GM19372 (cell line): ENCODE data around the gene HIPK2.

Source experiments
- ATAC-seq: cut with Tn5 transposase; IDR thresholded peaks from one replicate; pipeline ENCODE4 v1.9.1; 2021; ENCODE audit warnings: mild to moderate bottlenecking, low read depth, moderate library complexity; ENCODE audit not compliant: unreplicated experiment

The HIPK2 gene

GRCh38 chr7:139658296-139658695, 119.5 kb downstream of the HIPK2 start:
- ATAC-seq = no peak

DNA sequence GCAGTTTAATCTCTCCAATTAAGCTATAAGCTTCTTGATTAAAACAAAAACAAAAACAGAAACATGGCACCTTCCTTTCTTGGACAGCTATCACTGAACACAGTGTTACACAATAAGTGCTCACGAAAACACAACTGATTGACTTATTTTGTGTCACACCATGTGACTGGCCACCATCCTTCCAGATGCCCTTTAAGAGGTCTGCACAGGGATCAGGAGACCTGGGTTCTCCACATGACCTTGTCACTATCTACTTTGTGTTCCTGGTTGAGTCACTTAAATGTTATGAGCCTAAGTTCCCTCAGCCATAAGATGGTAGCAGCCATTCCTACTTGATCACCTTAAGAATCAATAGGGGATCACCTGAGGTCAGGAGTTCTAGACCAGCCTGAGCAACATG, 120.1 kb downstream of the HIPK2 start:
- ATAC-seq = no peak

DNA sequence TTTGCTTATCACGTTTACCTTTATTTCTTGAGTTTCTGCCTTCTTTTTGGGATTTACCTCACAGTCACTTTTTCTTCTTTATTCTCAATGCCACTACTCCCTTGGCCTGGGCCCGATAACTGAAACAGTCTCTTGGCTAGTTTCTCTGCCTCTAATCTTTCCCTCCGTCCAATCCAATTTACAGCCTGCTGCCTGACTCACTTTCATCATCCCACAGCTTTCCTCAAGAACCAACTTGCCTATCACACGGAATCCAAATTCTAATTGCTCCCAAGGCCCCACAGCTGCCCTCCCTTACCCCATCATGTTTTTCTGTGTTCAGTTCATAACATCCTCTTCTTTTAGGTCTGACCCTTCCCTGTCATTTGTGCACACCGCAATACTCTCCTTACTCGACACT, 121.4 kb downstream of the HIPK2 start:
- ATAC-seq = no peak

DNA sequence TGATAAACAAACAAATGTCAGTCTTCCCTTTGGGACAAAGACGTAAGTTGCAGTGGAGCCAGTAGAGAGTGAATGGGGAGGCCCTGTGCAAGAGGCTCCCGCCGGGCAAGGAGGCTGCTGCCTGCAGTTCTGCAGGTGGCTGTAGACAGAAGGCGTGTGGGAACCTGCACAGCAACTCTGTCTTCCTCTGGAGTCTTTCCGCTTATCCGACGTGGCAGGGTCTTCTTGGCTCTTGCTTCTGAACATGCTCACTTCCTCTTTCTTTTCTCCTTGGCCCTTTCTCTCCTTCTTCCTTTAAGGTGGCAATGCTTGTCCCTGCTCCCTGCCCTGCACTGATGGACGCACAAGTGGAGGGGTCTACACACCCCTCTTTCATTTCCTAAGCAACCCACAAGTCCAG, 122.5 kb downstream of the HIPK2 start:
- ATAC-seq = no peak

DNA sequence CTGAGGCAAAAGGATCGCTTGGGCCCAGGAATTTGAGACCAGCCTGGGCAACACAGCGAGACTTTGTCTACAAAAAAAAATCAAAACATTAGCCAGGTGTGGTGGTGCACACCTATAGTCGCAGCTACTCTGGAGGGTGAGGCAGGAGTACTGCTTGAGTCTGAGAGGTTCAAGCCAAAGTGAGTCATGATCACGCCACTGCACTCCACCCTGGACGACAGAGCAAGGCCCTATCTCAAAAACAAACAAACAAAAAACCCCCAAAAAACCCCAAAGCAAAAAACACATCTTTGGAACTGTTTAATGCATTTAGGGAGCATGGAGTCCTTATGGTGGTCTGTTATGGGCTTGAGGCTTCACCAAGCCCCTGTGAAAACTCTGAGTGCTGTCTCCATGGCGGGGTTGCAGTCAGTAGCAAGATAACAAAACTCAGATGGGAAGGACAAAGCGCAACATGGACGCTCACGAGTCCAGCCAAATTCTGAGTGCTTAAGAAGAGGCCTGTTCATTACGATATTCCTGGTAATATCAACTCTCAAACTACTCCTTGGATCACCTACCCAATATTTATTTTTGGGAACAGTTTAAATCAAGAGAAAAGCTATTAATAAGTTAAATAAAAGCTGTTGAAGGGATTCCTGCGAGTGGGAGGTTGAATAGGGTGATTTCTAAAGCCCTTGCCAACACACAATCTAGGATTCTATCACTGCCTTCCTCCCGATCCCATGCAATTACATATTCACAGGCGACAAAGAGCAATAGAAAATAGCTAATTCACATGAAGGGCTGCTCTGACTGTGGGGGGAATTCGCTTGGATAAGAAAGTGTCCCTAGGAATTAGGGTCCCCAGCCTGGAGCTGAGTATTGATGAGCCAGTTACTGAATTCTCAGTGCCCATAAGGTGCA, 123.3 kb downstream of the HIPK2 start:
- ATAC-seq = no peak

- no peak for ATAC-seq
Observed at GRCh38 chr7:139651914-139652313, 125.9 kb downstream of the HIPK2 start.

DNA sequence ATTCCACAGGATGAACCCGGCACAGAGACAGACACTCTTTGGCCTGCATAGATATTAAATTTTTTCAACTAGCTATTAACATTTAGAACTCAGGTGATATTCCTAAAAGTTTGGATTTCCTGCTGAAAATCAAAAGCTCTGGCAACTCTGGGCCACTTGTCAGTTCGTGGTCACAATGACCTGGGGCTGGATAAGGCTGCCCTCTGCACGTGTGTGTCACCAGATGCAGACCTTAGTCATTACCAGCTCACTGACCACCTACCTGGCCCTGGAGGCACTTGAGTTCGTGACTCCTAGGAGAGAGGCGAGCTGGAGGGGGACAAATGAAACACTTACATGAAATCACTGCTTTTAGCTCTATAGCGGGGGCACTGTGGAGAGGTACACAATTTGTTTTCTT, 126.5 kb downstream of the HIPK2 start:
- ATAC-seq = no peak

GRCh38 chr7:139650429-139651100, 127.2 kb downstream of the HIPK2 start:
- ATAC-seq = no peak

- ATAC-seq = peak; percentile 92
Observed at GRCh38 chr7:139648941-139649425, 128.8 kb downstream of the HIPK2 start.

DNA sequence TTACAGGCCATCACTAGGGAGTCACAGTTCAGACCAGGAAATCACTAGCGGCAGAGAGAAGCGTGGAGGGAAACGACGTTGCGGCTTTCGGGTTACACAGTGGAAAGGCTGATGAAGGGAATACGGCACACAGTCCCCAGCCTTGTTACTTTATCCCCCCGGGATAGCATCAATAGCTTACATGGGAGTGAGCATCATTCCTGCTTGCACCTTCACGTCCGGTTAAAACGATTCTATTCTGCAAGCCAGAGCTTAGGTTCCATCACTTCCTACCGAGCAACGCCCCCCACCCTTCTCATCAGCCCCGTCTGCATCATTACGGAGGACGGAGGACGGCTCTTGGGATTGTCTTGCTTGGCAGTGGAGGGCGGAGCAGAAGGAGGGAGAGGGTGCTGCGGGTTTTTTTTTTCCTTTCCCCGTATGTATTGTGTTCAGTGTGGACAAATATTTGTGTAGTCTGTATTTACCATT, 129.4 kb downstream of the HIPK2 start:
- ATAC-seq = no peak

GRCh38 chr7:139647814-139648390, 129.9 kb downstream of the HIPK2 start:
- ATAC-seq = no peak

DNA sequence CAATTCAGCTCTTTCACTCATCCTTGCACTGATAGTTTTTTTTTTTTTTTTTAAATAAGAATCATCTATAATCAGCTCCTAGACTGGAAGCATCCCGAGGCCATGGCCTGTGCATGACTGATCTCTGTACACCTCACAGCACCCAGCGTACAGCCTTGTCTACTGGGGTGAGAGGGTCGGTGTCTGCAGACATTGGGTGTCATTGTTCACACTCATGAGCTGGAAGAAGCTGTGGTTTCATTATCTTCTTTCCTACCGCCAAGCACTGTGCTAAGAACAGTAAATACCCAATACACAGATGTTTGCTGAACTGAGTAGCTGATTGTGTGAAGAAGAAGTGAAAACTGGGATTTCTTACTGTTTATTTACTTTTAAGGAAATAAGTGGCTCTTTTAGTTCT, 130.7 kb downstream of the HIPK2 start:
- ATAC-seq = no peak

DNA sequence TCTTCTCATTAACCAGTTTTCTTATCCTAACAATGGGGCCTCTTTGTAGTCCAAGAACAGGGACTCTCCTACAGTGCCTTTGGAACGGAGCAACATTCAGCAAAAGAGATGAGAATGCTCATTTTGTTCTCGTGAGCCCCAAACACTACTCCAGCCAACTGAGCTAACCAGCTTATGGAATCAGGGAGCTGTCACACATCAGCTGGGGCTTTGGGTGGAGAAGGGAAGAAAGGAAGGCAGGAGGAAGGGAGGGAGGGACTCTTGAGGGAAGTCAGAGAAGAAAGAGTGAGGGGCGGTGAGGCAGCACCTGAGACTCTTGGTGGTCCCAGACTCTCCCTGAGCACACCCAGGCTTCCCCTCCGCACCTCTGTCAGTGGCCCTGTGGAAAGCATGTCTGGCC, 131.2 kb downstream of the HIPK2 start:
- no peak for ATAC-seq

GRCh38 chr7:139645572-139646523, 131.9 kb downstream of the HIPK2 start:
- no peak for ATAC-seq

DNA sequence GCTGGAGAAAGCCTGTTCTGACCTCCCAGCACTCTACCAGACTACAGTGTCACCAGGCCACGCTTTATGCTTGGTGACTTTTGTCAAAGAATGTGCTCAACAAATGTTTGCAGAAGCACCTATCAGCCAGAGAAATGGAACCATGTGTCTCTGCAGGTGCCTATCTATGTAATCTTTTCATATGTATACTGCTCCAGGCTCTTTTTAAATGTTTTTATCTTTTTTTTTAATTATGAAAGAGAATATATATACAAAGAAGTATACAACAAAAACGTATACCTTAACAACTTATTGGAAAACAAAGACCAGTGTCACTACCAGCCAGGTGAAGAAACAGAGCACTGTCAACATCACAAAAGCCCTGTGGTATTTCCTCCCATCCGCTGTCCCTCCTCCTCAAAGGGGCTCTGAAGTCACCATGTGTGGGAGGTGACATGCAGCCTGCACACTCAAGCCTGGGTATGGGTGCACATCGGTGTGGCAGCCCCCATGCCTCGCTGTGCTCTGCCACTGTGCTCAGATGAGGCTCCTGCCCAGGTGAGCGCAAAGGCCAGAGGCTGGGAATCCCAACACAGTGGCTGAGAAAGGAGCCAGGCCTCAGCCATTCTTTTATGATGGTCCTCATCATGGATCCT, 133.7 kb downstream of the HIPK2 start:
- no peak for ATAC-seq

DNA sequence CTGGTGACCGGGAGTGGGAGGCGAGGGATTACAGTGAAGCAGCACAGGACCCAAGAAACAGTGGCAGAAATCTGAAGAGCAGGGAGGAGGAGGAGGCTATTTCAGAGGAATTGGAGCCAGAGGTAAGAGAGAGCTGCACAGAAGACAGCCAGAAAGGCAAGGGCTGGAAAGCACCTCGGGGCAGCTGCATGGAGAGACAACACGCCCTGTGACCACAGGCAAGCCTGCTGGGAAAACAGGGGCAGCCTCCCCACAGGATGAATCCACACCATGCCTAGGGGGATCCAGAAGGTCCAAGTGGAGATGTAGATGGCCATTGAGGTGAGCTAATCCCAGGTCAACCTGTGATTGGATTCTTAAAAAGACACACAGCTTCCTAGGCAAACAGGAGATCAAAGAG, 135.5 kb downstream of the HIPK2 start:
- no peak for ATAC-seq

GRCh38 chr7:139641337-139641992, 136.3 kb downstream of the HIPK2 start:
- no peak for ATAC-seq

- ATAC-seq = no peak
Observed at GRCh38 chr7:139640681-139641080, 137.1 kb downstream of the HIPK2 start.

- no peak for ATAC-seq
Observed at GRCh38 chr7:139639563-139639962, 138.2 kb downstream of the HIPK2 start.
